NCI-H69 (cell line): Measurements from ENCODE around the gene MEF2B.
A peak's percentile ranks its signal among the peaks of the same experiment; 100 is the strongest.

Experiments used
- DNase-seq: peaks from one replicate; lab custom pipeline; 2025; lab: John Stamatoyannopoulos, UW

The MEF2B gene

DNA sequence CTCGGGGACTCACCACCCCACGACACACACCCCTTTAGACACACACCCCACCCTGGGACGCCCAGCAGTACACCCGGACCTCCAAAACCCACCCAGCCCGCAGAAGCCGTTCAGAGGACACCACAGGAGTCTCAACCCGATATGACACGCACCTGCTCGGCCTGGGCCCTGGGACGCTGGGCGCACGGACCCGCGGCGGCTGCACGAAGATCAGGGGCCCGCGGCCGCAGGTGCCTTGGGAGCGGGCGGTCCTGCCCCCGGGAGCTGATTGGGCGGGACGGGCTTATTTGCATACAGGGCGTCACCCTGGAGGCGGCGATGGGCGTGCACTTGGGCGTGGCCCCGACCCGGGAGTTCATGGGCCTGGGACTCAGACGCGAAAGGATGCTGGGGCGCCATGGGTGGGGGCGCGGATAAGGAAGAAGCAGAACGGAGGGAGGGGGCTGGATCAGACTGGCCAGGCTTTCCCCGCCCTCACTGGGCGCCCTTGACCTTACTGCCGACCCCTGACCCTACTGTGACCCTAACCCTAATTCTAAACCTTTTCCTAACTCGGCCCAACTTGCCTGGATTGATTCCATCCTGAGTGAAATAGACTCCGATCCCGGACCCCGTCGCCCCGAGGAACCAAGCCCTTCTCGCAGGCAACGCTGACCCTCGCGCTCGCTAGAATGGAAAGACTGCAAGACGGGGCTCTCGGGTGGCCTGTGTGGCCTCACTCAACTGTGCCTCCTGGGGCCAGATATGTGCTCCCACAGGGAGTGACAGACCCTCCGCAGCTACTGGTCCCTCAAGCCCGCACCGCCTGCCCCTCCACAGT is at the start of gene MEF2B:
Gene MEF2B, minus strand, starts transcription at position 211 of the 820 bp plus-strand sequence. CDS start 19,528 bp downstream, outside the sequence.
- DNase-seq, result peak; percentile 96

DNA sequence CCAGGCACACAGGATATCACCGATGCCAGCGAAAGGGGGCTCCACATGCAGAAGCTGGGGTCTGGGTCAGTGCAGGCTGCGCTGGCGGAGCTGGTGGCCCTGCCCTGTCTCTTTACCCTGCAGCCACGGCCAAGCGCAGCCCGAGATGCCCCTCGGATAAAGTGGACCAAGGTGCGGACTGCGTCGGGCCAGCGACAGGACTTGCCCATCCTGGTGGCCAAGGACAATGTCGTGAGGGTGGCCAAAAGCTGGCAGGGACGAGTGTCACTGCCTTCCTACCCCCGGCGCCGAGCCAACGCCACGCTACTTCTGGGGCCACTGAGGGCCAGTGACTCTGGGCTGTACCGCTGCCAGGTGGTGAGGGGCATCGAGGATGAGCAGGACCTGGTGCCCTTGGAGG is 48.8 kb upstream of the MEF2B start:
- no peak for DNase-seq

DNA sequence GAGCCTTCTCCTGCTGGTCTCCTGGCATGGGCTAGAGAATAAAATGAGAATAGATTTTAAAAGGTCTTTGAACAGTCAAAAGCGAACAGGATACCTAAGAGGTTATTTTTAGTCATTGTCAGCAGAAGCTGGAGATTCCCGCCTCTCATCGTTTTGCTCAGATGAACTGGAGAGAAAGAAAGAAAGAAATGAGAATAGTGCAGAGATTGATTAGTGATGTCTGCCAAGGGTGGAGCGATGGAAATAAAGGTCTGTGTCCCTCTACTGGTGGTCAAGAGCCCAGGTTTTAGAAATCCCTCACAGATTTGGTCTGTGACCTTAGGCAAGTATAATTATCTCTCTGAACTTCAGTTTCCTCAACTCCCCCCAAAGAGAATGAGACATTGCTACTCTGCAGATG is 47.0 kb upstream of the MEF2B start:
- DNase-seq, result peak; percentile 41

DNA sequence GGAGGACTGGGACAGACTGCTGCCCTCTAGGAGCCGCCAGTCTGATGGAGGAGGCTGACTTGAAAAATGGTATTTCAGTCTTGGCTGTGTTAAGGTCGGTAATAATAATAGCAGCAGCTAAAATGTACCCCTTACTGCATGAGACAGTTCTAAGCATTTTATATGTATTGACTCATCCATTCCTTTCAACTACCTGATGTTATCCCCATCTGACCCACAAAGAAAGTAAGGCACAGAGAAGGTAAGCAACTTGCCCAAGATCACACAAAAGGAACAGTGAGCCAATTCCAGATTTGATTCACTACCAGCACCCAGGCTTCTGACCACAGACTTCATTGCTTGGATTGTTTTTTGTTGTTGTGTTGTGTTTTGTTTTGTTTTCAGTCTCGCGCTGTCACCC is 45.7 kb upstream of the MEF2B start:
- DNase-seq, result no peak

- DNase-seq, result no peak
Observed at GRCh38 chr19:19214892-19215291, 44.8 kb upstream of the MEF2B start.

DNA sequence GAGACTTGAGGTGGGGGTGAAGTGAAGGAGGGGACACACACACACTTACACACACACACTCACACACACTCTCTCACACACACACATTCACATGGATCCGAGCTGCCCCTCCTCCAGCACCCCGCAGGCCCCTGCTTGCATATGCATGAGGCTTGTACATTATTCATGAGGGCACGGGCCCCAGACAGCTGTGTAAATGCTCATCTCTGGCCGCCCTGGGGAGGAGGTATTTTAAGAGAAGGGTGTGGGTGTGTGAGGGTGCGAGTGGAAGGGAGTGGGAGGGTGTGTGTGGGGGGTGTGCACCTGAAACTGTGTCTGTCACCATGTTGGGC is 44.1 kb upstream of the MEF2B start:
- DNase-seq, result peak; percentile 79

DNA sequence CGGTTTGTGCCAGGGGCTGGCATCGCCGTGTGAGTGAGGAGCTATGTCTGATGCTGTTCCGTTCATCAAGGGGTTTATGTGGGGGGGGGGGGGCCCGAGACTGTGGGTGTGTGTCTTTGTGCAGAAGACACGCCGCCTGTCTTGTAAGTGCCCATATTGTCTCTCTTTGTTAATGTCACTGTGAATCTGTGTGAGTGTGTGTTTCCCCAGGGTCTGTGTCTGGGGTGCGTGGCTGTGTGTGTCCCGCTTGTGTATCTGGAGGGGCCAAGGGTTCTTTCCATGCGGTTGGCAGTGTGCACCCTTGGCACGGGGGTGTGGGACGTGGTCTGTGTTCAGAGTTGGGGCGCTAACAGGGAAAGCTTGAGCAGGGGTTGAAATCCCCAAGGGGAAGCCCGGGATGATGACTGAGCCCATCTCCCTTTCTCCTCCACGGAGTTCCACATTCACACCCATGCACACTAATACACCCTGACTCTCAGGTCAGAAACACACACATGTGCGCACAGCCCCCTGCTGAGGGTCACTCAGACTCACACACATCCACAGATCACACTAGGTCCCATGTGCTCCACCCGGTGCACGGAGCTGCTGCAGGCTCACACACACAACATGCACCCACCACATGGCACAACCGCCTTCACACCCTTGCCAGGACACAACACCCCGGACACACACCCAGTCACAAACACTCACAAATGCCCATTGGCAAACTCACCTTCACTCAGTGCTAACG is 43.5 kb upstream of the MEF2B start:
- DNase-seq, result no peak

GRCh38 chr19:19212916-19213315 is 42.9 kb upstream of the MEF2B start:
- DNase-seq, result no peak

DNA sequence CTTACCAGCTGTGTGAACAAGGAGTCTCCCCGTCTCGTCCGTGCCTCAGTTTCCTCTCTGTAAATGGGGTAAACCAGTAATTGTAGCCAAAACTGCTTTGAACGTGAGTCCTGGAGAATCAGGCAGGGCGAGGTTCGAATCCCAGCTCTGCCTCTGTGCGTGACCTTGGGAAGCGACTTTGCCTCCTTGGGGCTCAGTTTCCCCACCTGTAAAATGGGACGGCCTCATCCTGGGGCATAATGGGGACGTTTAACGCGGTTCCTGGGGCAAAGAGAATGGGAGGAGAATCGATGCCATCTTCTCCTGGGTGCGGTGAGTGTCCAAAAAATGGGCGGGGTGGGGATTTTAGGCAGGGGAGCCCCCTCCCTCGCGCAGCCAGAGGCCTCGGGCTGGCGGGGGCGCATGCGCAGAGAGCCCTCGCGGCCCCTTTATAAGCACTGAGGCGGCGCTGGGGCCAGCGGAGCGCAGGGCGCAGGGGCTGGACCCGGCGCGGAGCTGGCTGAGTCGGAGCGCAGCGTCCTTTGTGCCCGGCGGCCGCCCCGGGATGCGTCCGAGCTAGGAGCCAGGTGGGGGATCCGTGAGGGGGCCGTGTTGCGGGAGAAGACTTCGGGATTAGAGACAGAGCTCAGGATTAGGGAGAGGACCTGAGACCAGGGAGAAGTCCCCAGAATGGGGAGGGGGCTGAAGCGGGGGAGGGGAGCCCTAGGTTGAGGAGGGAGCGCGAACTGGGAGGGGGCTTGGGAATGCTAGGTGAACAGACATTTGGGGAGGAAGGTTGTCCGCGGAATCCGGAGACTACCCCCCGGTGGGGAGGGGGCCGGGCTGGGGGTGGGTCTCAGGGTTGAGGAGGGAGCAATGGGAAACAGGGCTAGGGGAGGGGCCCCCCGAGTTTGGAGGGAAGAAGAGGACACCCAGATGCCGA is 41.7 kb upstream of the MEF2B start, which contains the start of gene NCAN:
Gene NCAN, plus strand, starts transcription at position 460 of the 922 bp plus-strand sequence. CDS start 4,996 bp downstream, outside the sequence.
- peak; percentile 73 for DNase-seq

DNA sequence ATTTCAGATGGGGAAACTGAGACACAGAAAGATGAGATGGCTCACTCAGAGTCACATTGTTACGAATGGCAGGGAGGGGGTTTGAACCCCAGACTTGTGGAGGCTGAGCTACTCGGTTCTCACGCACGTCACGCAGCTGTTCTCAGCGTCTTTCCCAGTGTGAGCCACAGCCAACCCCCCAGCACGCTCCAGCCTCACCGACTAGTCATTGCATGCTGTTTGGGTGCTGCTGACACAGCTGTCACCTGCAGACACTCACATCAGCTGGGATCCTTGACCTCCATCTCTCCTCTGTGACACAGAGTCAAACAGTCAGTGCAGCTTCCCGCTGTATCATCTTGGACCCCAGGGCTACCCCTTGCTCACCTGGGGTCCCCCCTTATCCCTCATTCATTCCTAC is 39.3 kb upstream of the MEF2B start:
- DNase-seq, result peak; percentile 52

- no peak for DNase-seq
Observed at GRCh38 chr19:19207637-19208572, 37.8 kb upstream of the MEF2B start.

DNA sequence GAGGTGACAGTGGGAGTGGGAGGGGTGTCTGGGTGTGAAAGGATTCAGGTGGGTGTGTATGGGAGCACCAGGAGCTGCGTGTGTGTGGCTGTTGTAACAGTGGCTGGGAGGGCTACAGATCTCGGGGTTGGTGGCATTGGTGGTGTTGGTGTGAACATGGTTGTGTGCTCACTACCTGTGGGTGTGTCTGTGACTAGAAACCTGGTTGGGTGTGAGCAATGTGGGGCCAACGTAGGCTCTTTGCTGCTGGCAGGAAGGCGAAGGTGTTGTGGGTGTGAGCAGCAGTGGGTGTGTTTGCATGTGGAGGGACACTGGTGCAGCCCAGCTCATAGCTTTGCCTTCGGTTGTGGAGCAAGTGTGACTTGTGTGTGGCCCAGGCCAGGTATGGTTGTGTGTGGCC is 36.9 kb upstream of the MEF2B start:
- no peak for DNase-seq

DNA sequence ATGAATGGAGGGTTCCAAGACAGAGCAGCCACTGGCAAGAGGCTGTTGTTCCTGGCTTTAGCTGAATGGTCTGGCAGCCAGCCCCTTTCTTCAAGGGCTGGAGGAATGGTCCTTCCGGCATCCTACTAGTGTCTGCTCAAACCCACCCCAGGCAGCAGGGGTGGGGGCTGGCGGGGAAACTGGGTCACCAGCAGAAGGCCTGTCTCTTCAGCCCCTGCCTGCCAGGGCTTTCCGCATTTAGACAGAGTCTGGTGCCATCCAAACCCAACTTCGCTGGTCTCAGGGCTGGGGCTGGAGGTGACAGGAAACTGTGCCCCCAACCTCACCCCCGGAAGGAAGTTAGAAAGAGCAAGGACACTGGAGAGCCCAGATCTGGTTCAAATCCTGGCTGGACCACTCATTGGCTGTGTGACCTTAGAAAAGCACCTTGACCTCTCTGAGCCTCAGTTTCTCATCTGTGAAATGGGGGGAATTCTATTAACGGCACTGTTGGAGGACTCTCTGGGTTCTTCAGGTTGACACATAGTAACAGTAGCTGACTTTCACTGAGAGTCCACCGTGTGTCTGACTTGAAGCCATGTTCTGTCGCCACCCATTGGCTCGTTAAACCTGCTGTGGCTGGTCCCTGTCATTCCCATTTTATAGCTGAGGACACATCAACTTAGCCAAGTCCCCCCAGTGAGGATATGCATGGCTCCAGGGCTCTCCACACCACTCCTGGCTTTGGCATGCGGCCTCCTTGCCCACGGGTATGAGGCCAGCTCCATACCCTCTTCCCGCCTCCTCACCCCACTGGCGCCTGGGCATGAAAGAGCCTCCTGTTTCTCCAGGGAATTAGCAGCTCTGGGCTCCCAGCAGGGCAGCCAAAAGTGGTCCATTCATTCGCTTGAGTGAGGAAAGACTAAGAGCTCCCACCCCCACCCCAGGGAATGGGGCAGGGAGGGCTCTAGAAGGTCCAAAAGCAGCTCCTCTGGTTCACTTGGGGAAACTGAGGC is 35.6 kb upstream of the MEF2B start:
- peak; percentile 37 for DNase-seq

DNA sequence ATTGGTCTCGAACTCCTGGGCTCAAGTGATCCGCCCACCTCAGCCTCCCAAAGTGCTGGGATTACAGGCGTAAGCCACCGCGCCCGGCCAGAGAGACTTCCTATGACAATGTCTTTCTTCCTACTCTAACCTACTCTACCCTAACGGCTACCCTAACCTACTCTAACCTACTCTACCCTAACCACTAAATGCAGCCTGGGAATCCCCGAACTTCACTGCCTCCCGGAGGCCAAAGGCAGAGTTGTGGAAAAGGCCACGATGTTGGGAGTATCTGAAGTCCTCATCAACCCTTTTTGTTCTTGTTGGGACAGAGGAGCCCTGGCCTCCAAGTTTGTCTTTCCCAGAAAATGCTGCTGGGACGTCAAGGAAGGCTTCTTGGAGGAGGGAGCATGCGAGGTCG is 34.1 kb upstream of the MEF2B start:
- DNase-seq, result no peak

DNA sequence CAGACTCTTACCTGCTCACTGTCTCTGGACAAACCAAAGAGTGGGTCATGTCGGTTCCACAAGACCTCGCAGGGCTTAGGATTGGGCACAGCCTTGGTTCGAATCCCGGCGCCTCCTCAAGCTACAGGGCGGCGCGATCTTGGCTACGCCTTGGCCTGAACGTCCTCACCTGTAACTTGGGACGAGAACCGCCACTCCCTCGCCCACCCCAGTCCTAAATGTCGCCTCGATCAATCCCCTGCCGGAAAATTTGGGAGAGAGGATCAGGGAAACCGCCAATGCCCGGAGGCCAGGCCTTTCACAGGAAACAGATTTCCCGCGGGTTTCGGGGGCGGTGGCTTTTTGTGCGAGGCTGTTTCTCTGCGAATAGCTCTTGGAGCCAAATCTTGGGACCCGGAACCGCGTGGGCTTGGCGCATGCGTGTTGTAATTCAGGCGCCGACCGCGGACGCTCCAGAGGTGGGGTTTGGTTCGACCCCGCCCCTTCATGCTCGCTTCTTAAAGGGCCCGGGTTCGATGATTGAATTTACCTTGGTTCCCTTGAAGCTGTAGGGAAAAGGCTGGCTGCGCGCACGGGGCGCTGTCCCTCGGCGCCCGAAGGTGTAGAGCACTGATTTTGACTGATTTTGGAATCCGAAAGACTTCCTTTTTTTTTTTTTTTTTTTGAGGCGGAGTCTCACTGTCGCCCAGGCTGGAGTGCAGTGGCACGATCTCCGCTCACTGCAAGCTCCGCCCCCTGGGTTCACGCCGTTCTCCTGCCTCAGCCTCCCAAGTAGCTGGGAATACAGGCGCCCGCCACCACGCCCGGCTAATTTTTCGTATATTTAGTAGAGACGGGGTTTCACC is 33.2 kb upstream of the MEF2B start, which contains the start of gene NR2C2AP:
Gene NR2C2AP, minus strand, starts transcription at position 403 of the 845 bp plus-strand sequence. Its CDS starts 354 bp downstream, at position 49.
- DNase-seq, result peak; percentile 97

- peak; percentile 54 for DNase-seq
Observed at GRCh38 chr19:19202707-19203011, 32.6 kb upstream of the MEF2B start.

- DNase-seq, result no peak
Observed at GRCh38 chr19:19201697-19202630, 31.9 kb upstream of the MEF2B start.

DNA sequence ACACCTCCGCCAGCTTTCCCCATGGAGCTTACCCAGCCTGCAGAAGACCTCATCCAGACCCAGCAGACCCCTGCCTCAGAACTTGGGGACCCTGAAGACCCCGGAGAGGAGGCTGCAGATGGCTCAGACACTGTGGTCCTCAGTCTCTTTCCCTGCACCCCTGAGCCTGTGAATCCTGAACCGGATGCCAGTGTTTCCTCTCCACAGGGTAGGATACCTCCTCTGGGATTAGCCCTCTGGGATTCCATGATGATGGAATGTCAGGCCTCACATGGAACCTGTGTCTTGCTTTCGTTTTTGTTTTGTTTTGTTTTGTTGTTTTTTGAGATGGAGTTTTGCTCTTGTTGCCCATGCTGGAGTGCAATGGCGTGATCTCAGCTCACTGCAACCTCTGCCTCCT is 23.9 kb upstream of the MEF2B start:
- no peak for DNase-seq
